ENCODE measurements around the gene DYNC2I2. TPM values are rescaled to one million over a fixed set of nuclear protein-coding genes. Genes with fewer than 3 reads are reported as not detected.

The DYNC2I2 gene
- total RNA-seq, 4 donors from 2014 or later: 39.7 to 65.9 (median 54.4) TPM

GRCh38 chr9:128635266-128636023, 21.2 kb downstream of the DYNC2I2 start:
- no peak for TF ChIP-seq POLR2A (IDR thresholded peaks at IDR 0.05)
- peak; percentile 52 to 87 (median 78) for TF ChIP-seq CTCF (IDR thresholded peaks at IDR 0.05)
- intact Hi-C loops (cut with DNase I): no loop called here
- H3K27ac ChIP-seq: peak overlapping the region; percentile 83 to 95 (median 88)
- H3K4me1 ChIP-seq: peaks cover 20 to 40% (median 24%) of the 10 kb centered on the region in 3 donors
- peak overlapping the region in 3 of 4 donors; percentile 9 to 44 (median 24) for H3K4me3 ChIP-seq
- WGBS, 2 donors: 37 to 50% methylated on average over 1 to 4 of the region's 20 CpGs
- H3K9me3 ChIP-seq: no peaks in the 10 kb centered on the region
- no peak for DNase-seq
- no peaks in the 10 kb centered on the region for H3K27me3 ChIP-seq
- H3K36me3 ChIP-seq: peaks cover 29 to 78% (median 32%) of the 10 kb centered on the region in 3 donors

- H3K27me3 ChIP-seq: no peaks in the 10 kb centered on the region
- intact Hi-C loops (cut with DNase I): no loop called here
- H3K9me3 ChIP-seq: no peaks in the 10 kb centered on the region
- TF ChIP-seq CTCF (IDR thresholded peaks at IDR 0.05) (no peak), POLR2A (IDR thresholded peaks at IDR 0.05) (no peak)
- peaks cover 20 to 40% (median 24%) of the 10 kb centered on the region in 3 donors for H3K4me1 ChIP-seq
- DNase-seq: no peak
- WGBS, 2 donors: 53 to 58% methylated on average over 5 to 13 of the region's 26 CpGs
- peak overlapping the region; percentile 83 to 95 (median 88) for H3K27ac ChIP-seq
- H3K36me3 ChIP-seq: peaks cover 29 to 79% (median 37%) of the 10 kb centered on the region in 3 donors
- H3K4me3 ChIP-seq: peak overlapping the region in 1 of 4 donors; percentile 44
Observed at GRCh38 chr9:128634651-128635262, 21.9 kb downstream of the DYNC2I2 start.

GRCh38 chr9:128634111-128634510, 22.5 kb downstream of the DYNC2I2 start:
- Histone ChIP-seq H3K36me3 (peaks cover 29 to 79% (median 40%) of the 10 kb centered on the region in 3 donors), H3K27me3 (no peaks in the 10 kb centered on the region), H3K4me3 (no peak overlapping the region), H3K27ac (peak overlapping the region; percentile 83 to 95 (median 88)), H3K4me1 (peaks cover 20 to 40% (median 24%) of the 10 kb centered on the region in 3 donors), H3K9me3 (no peaks in the 10 kb centered on the region)
- TF ChIP-seq POLR2A (IDR thresholded peaks at IDR 0.05): no peak
- TF ChIP-seq CTCF (IDR thresholded peaks at IDR 0.05): no peak
- no peak for DNase-seq
- WGBS, 2 donors: 80 to 86% methylated on average over 3 of the region's 10 CpGs
- intact Hi-C loops (cut with DNase I): no loop called here

GRCh38 chr9:128633601-128634000, 23.0 kb downstream of the DYNC2I2 start:
- intact Hi-C loops (cut with DNase I): no loop called here
- DNase-seq: no peak
- 87% methylated on average over 9 to 11 of the region's 11 CpGs for WGBS, 2 donors

More at GRCh38 chr9:128633601-128634000, 23.0 kb downstream of the DYNC2I2 start:
- peaks cover 22 to 44% (median 27%) of the 10 kb centered on the region in 3 donors for H3K4me1 ChIP-seq
- peaks cover 29 to 79% (median 45%) of the 10 kb centered on the region in 3 donors for H3K36me3 ChIP-seq
- H3K4me3 ChIP-seq: no peak overlapping the region
- TF ChIP-seq POLR2A (IDR thresholded peaks at IDR 0.05): no peak
- no peak for TF ChIP-seq CTCF (IDR thresholded peaks at IDR 0.05)
- no peaks in the 10 kb centered on the region for H3K9me3 ChIP-seq
- no peaks in the 10 kb centered on the region for H3K27me3 ChIP-seq
- H3K27ac ChIP-seq: no peak overlapping the region

All from esophagus squamous epithelium (tissue), 5 donors.